ENCODE measurements around the gene ARRB2.

ARRB2 gene

DNA sequence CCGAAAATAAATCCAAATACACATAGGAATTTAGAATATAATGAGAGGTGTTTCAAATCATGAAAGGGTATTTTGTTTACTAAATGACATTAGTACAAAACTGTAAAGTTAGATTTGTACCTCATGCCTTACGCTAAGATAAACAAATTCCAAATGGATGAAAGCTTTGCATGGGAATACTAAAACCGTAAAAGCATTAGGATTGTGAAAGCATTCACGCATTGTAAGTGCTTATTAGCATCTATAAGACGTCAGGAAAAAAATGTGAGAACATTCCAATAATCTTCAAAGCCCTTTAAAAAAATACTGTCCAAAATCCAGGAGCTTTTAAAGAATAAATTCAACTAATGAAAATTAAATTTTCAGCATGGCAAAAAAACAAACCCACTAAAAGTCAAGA is 44.1 kb upstream of the ARRB2 start:
- no peak overlapping the region for H3K27ac ChIP-seq (ENCODE audit: low read depth, low read length)
- no peaks in the 10 kb centered on the region for H3K79me1 ChIP-seq (ENCODE audit: low read length)
- no peak overlapping the region for H2BK12ac ChIP-seq (ENCODE audit: low read length)
- H3K4ac ChIP-seq (ENCODE audit: low read depth, low read length) = no peak overlapping the region
- H3K18ac ChIP-seq (ENCODE audit: low read length) = no peak overlapping the region
- no peak overlapping the region for H3K4me3 ChIP-seq (ENCODE audit: low read depth, low read length)
- no peak overlapping the region for H2BK120ac ChIP-seq (ENCODE audit: insufficient read depth, low read length, poor library complexity)
- no CpG with 5 or more reads among the region's 5 CpGs for WGBS (ENCODE audit: extremely low coverage, insufficient coverage, insufficient read length)
- H2BK5ac ChIP-seq (ENCODE audit: low read depth, low read length, poor library complexity) = no peak overlapping the region
- DNase-seq = peak in 1 of 2 donors; percentile 12
- no peak overlapping the region for H3K14ac ChIP-seq (ENCODE audit: low read length)
- H3K9ac ChIP-seq (ENCODE audit: low read length) = no peak overlapping the region
- no peak overlapping the region for H4K91ac ChIP-seq (ENCODE audit: low read depth, low read length)
- no peak overlapping the region for H3K4me2 ChIP-seq (ENCODE audit: low read length)
- no peak overlapping the region for H4K8ac ChIP-seq (ENCODE audit: low read depth, low read length)
- no peak overlapping the region for H2AFZ ChIP-seq (ENCODE audit: insufficient read depth, low read length, poor library complexity)
- no peak overlapping the region for H3K23ac ChIP-seq (ENCODE audit: low read length)
- H3K27me3 ChIP-seq (ENCODE audit: insufficient read depth, low read length) = no peaks in the 10 kb centered on the region
- no peak overlapping the region for H2AK5ac ChIP-seq (ENCODE audit: low read length)
- H3K4me1 ChIP-seq (ENCODE audit: control insufficient read depth in 1 of 2, insufficient read depth in 2 of 2, low read length in 2 of 2) = no peaks in the 10 kb centered on the region
- H3K36me3 ChIP-seq (ENCODE audit: control insufficient read depth in 1 of 2, insufficient read depth in 2 of 2, low read length in 2 of 2) = peaks cover 6 to 8% of the 10 kb centered on the region in 2 experiments
- H3K79me2 ChIP-seq (ENCODE audit: control insufficient read depth, insufficient read depth, low read length, poor library complexity) = no peaks in the 10 kb centered on the region
- H4K12ac ChIP-seq (ENCODE audit: low read depth, low read length) = no peak overlapping the region
- no peaks in the 10 kb centered on the region for H3K9me3 ChIP-seq (ENCODE audit: insufficient read depth, low read depth, low read length)

DNA sequence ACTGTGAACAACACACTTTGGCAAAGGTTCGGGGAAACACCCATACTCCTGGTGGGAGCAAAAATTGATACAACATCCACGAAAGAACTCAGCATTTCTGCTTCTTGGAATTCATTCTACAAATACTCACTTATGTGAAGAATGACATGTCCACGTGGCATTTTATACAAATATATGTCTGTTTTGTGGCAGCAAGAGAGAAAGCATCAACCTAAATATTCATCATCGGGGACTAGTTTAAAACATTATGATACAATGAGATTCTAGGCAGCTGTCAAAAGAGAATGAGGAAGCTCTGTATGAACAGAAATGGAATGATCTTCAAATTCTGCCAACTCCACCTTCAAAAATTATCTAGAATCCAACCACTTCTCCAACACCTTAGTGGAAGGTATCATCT is 43.3 kb upstream of the ARRB2 start:
- Histone ChIP-seq H2AK5ac (ENCODE audit: low read length) (no peak overlapping the region), H3K18ac (ENCODE audit: low read length) (no peak overlapping the region), H3K23ac (ENCODE audit: low read length) (no peak overlapping the region), H3K9ac (ENCODE audit: low read length) (no peak overlapping the region), H3K14ac (ENCODE audit: low read length) (no peak overlapping the region), H3K79me2 (ENCODE audit: control insufficient read depth, insufficient read depth, low read length, poor library complexity) (no peaks in the 10 kb centered on the region), H4K8ac (ENCODE audit: low read depth, low read length) (no peak overlapping the region), H3K4ac (ENCODE audit: low read depth, low read length) (no peak overlapping the region), H2BK120ac (ENCODE audit: insufficient read depth, low read length, poor library complexity) (no peak overlapping the region), H3K27ac (ENCODE audit: low read depth, low read length) (no peak overlapping the region), H2BK12ac (ENCODE audit: low read length) (no peak overlapping the region), H3K27me3 (ENCODE audit: insufficient read depth, low read length) (no peaks in the 10 kb centered on the region), H3K79me1 (ENCODE audit: low read length) (no peaks in the 10 kb centered on the region), H2AFZ (ENCODE audit: insufficient read depth, low read length, poor library complexity) (no peak overlapping the region), H3K4me3 (ENCODE audit: low read depth, low read length) (no peak overlapping the region), H2BK5ac (ENCODE audit: low read depth, low read length, poor library complexity) (no peak overlapping the region), H4K12ac (ENCODE audit: low read depth, low read length) (no peak overlapping the region), H4K91ac (ENCODE audit: low read depth, low read length) (no peak overlapping the region), H3K9me3 (ENCODE audit: insufficient read depth, low read depth, low read length) (no peaks in the 10 kb centered on the region), H3K4me2 (ENCODE audit: low read length) (no peak overlapping the region), H3K4me1 (ENCODE audit: control insufficient read depth in 1 of 2, insufficient read depth in 2 of 2, low read length in 2 of 2) (no peaks in the 10 kb centered on the region), H3K36me3 (ENCODE audit: control insufficient read depth in 1 of 2, insufficient read depth in 2 of 2, low read length in 2 of 2) (peaks cover 13 to 14% of the 10 kb centered on the region in 2 experiments)
- no peak for DNase-seq
- no CpG with 5 or more reads among the region's 4 CpGs for WGBS (ENCODE audit: extremely low coverage, insufficient coverage, insufficient read length)

DNA sequence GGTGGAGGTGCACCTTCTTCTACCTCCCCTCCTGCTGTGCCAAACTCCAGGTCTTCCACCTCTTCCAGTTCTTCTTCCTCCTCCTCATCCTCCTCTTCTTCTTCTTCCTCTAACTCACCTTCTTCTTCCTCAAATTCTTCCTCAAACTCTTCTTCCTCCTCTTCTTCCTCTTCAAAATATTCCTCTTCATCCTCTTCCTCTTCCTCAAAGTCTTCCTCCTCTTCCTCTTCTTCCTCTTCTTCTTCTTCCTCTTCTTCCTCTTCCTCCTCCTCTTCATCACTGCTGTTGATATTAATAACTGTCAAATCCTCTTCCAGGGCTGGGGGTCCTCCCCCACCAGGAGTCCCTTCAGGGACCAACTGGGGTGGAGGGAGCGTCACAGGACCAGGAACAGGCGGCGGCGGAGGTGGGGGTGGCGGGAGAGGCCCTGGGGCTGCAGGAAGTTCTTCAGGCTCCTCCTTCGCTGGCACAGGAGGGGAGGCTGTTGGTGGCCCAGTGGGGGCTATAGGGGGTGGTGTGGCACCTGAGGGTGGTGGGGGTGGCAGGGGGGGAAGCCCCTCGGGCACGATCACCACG is 38.3 kb upstream of the ARRB2 start:
- H2BK5ac ChIP-seq (ENCODE audit: low read depth, low read length, poor library complexity) = no peak overlapping the region

DNA sequence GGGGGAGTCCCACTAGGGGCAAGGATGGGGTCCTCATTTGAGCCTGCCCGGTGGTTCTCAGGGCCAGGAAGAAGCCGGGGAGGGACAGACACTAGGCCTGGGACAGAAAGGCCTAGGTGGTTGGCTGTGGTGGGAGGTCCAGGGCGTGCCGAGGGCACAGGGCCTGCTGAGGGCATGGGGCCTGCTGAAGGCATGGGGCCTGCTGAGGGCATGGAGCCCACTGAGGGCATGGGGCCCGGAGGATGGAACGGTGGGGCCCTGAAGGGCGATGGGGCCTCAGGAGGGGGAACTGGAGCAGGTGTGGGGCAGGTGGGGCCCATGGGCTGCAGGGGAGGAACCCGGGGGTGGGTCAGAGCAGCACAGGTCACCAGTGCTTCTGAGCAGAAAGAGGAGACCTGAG is 37.7 kb upstream of the ARRB2 start:
- H3K4me3 ChIP-seq (ENCODE audit: low read depth, low read length) = no peak overlapping the region
- no peak overlapping the region for H3K23ac ChIP-seq (ENCODE audit: low read length)
- H3K27me3 ChIP-seq (ENCODE audit: insufficient read depth, low read length) = no peaks in the 10 kb centered on the region
- H2BK5ac ChIP-seq (ENCODE audit: low read depth, low read length, poor library complexity) = no peak overlapping the region
- H3K27ac ChIP-seq (ENCODE audit: low read depth, low read length) = no peak overlapping the region
- no peak for DNase-seq
- H4K8ac ChIP-seq (ENCODE audit: low read depth, low read length) = no peak overlapping the region
- H3K36me3 ChIP-seq (ENCODE audit: control insufficient read depth in 1 of 2, insufficient read depth in 2 of 2, low read length in 2 of 2) = peaks cover 60 to 61% of the 10 kb centered on the region in 2 experiments
- no peak overlapping the region for H2BK120ac ChIP-seq (ENCODE audit: insufficient read depth, low read length, poor library complexity)
- no peaks in the 10 kb centered on the region for H3K79me1 ChIP-seq (ENCODE audit: low read length)
- H3K14ac ChIP-seq (ENCODE audit: low read length) = no peak overlapping the region
- H3K9me3 ChIP-seq (ENCODE audit: insufficient read depth, low read depth, low read length) = no peaks in the 10 kb centered on the region
- H2BK12ac ChIP-seq (ENCODE audit: low read length) = no peak overlapping the region
- no peaks in the 10 kb centered on the region for H3K79me2 ChIP-seq (ENCODE audit: control insufficient read depth, insufficient read depth, low read length, poor library complexity)
- H3K9ac ChIP-seq (ENCODE audit: low read length) = no peak overlapping the region
- H4K91ac ChIP-seq (ENCODE audit: low read depth, low read length) = no peak overlapping the region
- no peaks in the 10 kb centered on the region for H3K4me1 ChIP-seq (ENCODE audit: control insufficient read depth in 1 of 2, insufficient read depth in 2 of 2, low read length in 2 of 2)
- no peak overlapping the region for H2AFZ ChIP-seq (ENCODE audit: insufficient read depth, low read length, poor library complexity)
- H3K4me2 ChIP-seq (ENCODE audit: low read length) = no peak overlapping the region
- H2AK5ac ChIP-seq (ENCODE audit: low read length) = no peak overlapping the region
- no peak overlapping the region for H3K18ac ChIP-seq (ENCODE audit: low read length)
- H4K12ac ChIP-seq (ENCODE audit: low read depth, low read length) = no peak overlapping the region
- H3K4ac ChIP-seq (ENCODE audit: low read depth, low read length) = no peak overlapping the region
- no CpG with 5 or more reads among the region's 8 CpGs for WGBS (ENCODE audit: extremely low coverage, insufficient coverage, insufficient read length)

More for the DNA sequence above, 38.3 kb upstream of the ARRB2 start:
- H3K9ac ChIP-seq (ENCODE audit: low read length) = no peak overlapping the region
- H3K27ac ChIP-seq (ENCODE audit: low read depth, low read length) = no peak overlapping the region
- H3K4ac ChIP-seq (ENCODE audit: low read depth, low read length) = no peak overlapping the region
- H3K4me3 ChIP-seq (ENCODE audit: low read depth, low read length) = no peak overlapping the region
- no peak overlapping the region for H4K8ac ChIP-seq (ENCODE audit: low read depth, low read length)
- no peak overlapping the region for H3K23ac ChIP-seq (ENCODE audit: low read length)
- H3K36me3 ChIP-seq (ENCODE audit: control insufficient read depth in 1 of 2, insufficient read depth in 2 of 2, low read length in 2 of 2) = peaks cover 57 to 61% of the 10 kb centered on the region in 2 experiments
- no peak overlapping the region for H4K91ac ChIP-seq (ENCODE audit: low read depth, low read length)
- no peaks in the 10 kb centered on the region for H3K9me3 ChIP-seq (ENCODE audit: insufficient read depth, low read depth, low read length)
- no peak overlapping the region for H3K18ac ChIP-seq (ENCODE audit: low read length)
- no peaks in the 10 kb centered on the region for H3K79me2 ChIP-seq (ENCODE audit: control insufficient read depth, insufficient read depth, low read length, poor library complexity)
- H2BK12ac ChIP-seq (ENCODE audit: low read length) = no peak overlapping the region
- H2AK5ac ChIP-seq (ENCODE audit: low read length) = no peak overlapping the region
- H2AFZ ChIP-seq (ENCODE audit: insufficient read depth, low read length, poor library complexity) = no peak overlapping the region
- H3K14ac ChIP-seq (ENCODE audit: low read length) = no peak overlapping the region
- no peaks in the 10 kb centered on the region for H3K79me1 ChIP-seq (ENCODE audit: low read length)
- DNase-seq = no peak
- no peak overlapping the region for H4K12ac ChIP-seq (ENCODE audit: low read depth, low read length)
- no peak overlapping the region for H3K4me2 ChIP-seq (ENCODE audit: low read length)
- no CpG with 5 or more reads among the region's 9 CpGs for WGBS (ENCODE audit: extremely low coverage, insufficient coverage, insufficient read length)
- H3K27me3 ChIP-seq (ENCODE audit: insufficient read depth, low read length) = no peaks in the 10 kb centered on the region
- H2BK120ac ChIP-seq (ENCODE audit: insufficient read depth, low read length, poor library complexity) = no peak overlapping the region
- H3K4me1 ChIP-seq (ENCODE audit: control insufficient read depth in 1 of 2, insufficient read depth in 2 of 2, low read length in 2 of 2) = no peaks in the 10 kb centered on the region
